A673 (cell line): ENCODE measurements around the gene TRIM59. TPM values are rescaled to one million over a fixed set of nuclear protein-coding genes. Genes with fewer than 3 reads are reported as not detected.

Experiments
- BruUV-seq: library from RNA; stranded (reverse); fragments of 400-500 nt; replicated peaks from 2 replicates; lab custom pipeline; 2021; lab: Mats Ljungman, UMichigan
- CTCF ChIA-PET: fragments of 300-600 bp; sonication (Branson Sonifier 250); formaldehyde crosslinking; loops from one replicate; lab custom pipeline; 2022; ENCODE audit warnings: antibody characterized with exemption; lab: Charles Lee
- POLR2A ChIA-PET: fragments of 300-600 bp; sonication (Branson Sonifier 250); formaldehyde crosslinking; loops from one replicate; lab custom pipeline; 2022; ENCODE audit warnings: antibody characterized with exemption; ENCODE audit not compliant: low non-redundant PET; lab: Charles Lee
- DNase-seq: peaks from one replicate; pipeline ENCODE4 v3.0.0-alpha.2; 2015; ENCODE audit warnings: low spot score
- H3K27ac ChIP-seq: fragments of 200-600 bp; sonication (generic); 2 replicates; pipeline ENCODE4 v1.5.1; 2016; ENCODE audit warnings: mixed run types, low read depth, mild to moderate bottlenecking, mixed read lengths, antibody characterized with exemption, low read length; ENCODE audit not compliant: poor library complexity, severe bottlenecking
- H3K27me3 ChIP-seq: fragments of 200-600 bp; sonication (generic); replicated peaks from 2 replicates; pipeline ENCODE4 v1.6.1; 2017; ENCODE audit warnings: mixed run types, low read depth, mild to moderate bottlenecking, mixed read lengths, antibody characterized with exemption, low read length; ENCODE audit not compliant: insufficient read depth, poor library complexity
- H3K36me3 ChIP-seq: fragments of 200-600 bp; sonication (generic); 2 replicates; pipeline ENCODE4 v1.6.1; 2016; ENCODE audit warnings: mixed run types, mild to moderate bottlenecking, mixed read lengths, antibody characterized with exemption, low read length; ENCODE audit not compliant: insufficient read depth, poor library complexity, severe bottlenecking
- H3K4me1 ChIP-seq: fragments of 200-600 bp; sonication (generic); 2 replicates; pipeline ENCODE4 v1.6.1; 2017; ENCODE audit warnings: mixed run types, mild to moderate bottlenecking, mixed read lengths, antibody characterized with exemption, low read length; ENCODE audit not compliant: insufficient read depth, poor library complexity, severe bottlenecking
- H3K4me3 ChIP-seq: fragments of 200-600 bp; sonication (generic); 2 replicates; pipeline ENCODE4 v1.5.1; 2016; ENCODE audit warnings: low read depth, mixed run types, mild to moderate bottlenecking, mixed read lengths, low read length; ENCODE audit not compliant: poor library complexity, severe bottlenecking
- H3K9me3 ChIP-seq: fragments of 200-600 bp; sonication (generic); 2 replicates; pipeline ENCODE4 v1.6.1; 2016; ENCODE audit warnings: mixed run types, low read depth, mild to moderate bottlenecking, mixed read lengths, antibody characterized with exemption, low read length; ENCODE audit not compliant: poor library complexity, severe bottlenecking
- CTCF ChIP-seq: fragments of 300-800, 200-600 bp; sonication (generic); conservative IDR thresholded peaks from 2 replicates; pipeline ENCODE4 v1.5.1; 2017; ENCODE audit warnings: low read depth, mild to moderate bottlenecking, antibody characterized with exemption, low read length, moderate library complexity, mixed read lengths
- EZH2 ChIP-seq: fragments of 200-600 bp; sonication (generic); IDR thresholded peaks from 2 replicates; pipeline ENCODE4 v1.6.1; 2017; ENCODE audit warnings: borderline replicate concordance, low read depth, mild to moderate bottlenecking, mixed read lengths, antibody characterized with exemption, low read length; ENCODE audit not compliant: poor library complexity, severe bottlenecking
- intact Hi-C: fragments of 100-400 bp; cut with micrococcal nuclease; formaldehyde crosslinking; loops from one replicate; pipeline ENCODE4 v1.10.0; 2022; ENCODE audit not compliant: unreplicated experiment
- total RNA-seq: library from RNA; stranded (reverse); gene quantifications from 2 replicates; pipeline ENCODE4 v1.2.3, GENCODE V29; 2021

The TRIM59 gene
- total RNA-seq, 1 experiment from 2014 or later: 15.3 TPM

GRCh38 chr3:160403796-160404470, 45.7 kb downstream of the TRIM59 start:
- Histone ChIP-seq H3K36me3 (peaks cover 57% of the 10 kb centered on the region), H3K9me3 (no peaks in the 10 kb centered on the region), H3K27ac (peak overlapping the region; percentile 20), H3K4me3 (peak overlapping the region; percentile 69), H3K27me3 (no peaks in the 10 kb centered on the region), H3K4me1 (peaks cover 12% of the 10 kb centered on the region)
- ChIA-PET CTCF (no interaction called here), POLR2A (no interaction called here)
- intact Hi-C loops: no loop called here
- BruUV-seq: no TSS peak
- no peak for TF ChIP-seq EZH2
- TF ChIP-seq CTCF: no peak
- DNase-seq: no peak

GRCh38 chr3:160403028-160403545, 46.5 kb downstream of the TRIM59 start:
- intact Hi-C loops: no loop called here
- peaks cover 16% of the 10 kb centered on the region for H3K4me1 ChIP-seq
- no peaks in the 10 kb centered on the region for H3K9me3 ChIP-seq
- DNase-seq: no peak
- no TSS peak for BruUV-seq
- TF ChIP-seq EZH2 (no peak), CTCF (no peak)
- no peaks in the 10 kb centered on the region for H3K27me3 ChIP-seq
- peaks cover 49% of the 10 kb centered on the region for H3K36me3 ChIP-seq
- ChIA-PET POLR2A (no interaction called here), CTCF (no interaction called here)
- peak overlapping the region; percentile 46 for H3K27ac ChIP-seq
- peak overlapping the region; percentile 69 for H3K4me3 ChIP-seq

- no TSS peak for BruUV-seq
- POLR2A ChIA-PET: interaction anchor here (0.7 kb wide), 2 partner anchors 168 to 372 kb away, joined by 10 to 18 read pairs; no protein-coding TSS in a partner anchor
- DNase-seq: no peak
- TF ChIP-seq EZH2: no peak
- TF ChIP-seq CTCF: no peak
- Histone ChIP-seq H3K9me3 (no peaks in the 10 kb centered on the region), H3K27ac (peak overlapping the region; percentile 46), H3K4me1 (peaks cover 19% of the 10 kb centered on the region), H3K36me3 (peaks cover 45% of the 10 kb centered on the region), H3K4me3 (peak overlapping the region; percentile 69), H3K27me3 (no peaks in the 10 kb centered on the region)
- CTCF ChIA-PET: no interaction called here
- intact Hi-C loops: no loop called here
Observed at GRCh38 chr3:160402221-160403027, 47.2 kb downstream of the TRIM59 start.
